Rectal smooth muscle tissue (tissue), 1 donor: ENCODE results near the gene ACER2.
A peak's percentile ranks its signal among the peaks of the same experiment; 100 is the strongest.

Experiments
- H3K27ac ChIP-seq: one replicate; pipeline ENCODE4 v1.7.0; 2013; ENCODE audit warnings: low read depth, low read length, inconsistent platforms
- H3K27me3 ChIP-seq: one replicate; pipeline ENCODE4 v1.7.0; 2013; ENCODE audit warnings: low read length; ENCODE audit not compliant: control insufficient read depth, insufficient read depth
- H3K36me3 ChIP-seq: one replicate; pipeline ENCODE4 v1.7.0; 2013; ENCODE audit warnings: low read length; ENCODE audit not compliant: control insufficient read depth, insufficient read depth
- H3K4me1 ChIP-seq: one replicate; pipeline ENCODE4 v1.7.0; 2013; ENCODE audit warnings: low read length; ENCODE audit not compliant: control insufficient read depth, insufficient read depth
- H3K4me3 ChIP-seq: one replicate; pipeline ENCODE4 v1.7.0; 2013; ENCODE audit warnings: low read length
- H3K9ac ChIP-seq: one replicate; pipeline ENCODE4 v1.7.0; 2013; ENCODE audit warnings: low read length

ACER2 gene

DNA sequence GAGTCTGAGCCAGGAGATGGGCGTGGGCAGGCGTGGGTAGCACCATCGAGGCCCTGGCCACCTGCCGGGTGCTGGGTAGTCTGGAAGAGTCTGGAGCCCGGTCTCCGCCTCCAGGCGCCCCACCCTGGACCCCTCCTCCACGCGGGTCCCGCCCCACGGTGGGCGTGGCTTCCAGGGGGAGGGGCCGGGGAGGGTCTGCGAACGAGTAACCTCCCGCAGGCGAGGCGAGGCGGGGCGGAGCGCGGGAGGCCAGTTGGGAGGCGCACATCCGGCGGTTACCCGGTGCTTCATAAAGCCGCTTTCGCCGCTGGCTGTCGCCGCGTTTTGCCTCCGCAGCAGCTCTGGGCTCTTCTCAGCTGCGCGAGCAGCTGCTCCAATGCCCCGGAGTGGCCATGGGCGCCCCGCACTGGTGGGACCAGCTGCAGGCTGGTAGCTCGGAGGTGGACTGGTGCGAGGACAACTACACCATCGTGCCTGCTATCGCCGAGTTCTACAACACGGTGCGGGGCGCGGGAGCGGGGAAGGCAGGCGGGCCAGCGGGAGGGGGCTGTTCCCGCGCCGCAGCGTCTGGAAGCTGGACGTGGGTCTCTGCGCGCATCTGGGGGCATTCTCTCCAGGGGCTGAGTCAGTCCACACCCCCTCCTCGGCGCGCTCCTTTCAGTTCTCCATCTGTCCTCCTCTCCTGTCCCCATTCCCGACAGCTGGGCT, at the start of gene ACER2:
Gene ACER2, plus strand, starts transcription at position 317 of the 708 bp plus-strand sequence. Its CDS starts 76 bp downstream, at position 393.
- Histone ChIP-seq H3K36me3 (no peaks in the 10 kb centered on the region), H3K4me1 (no peaks in the 10 kb centered on the region), H3K9ac (peak within 1 kb of the TSS; percentile 77), H3K27me3 (no peaks in the 10 kb centered on the region), H3K27ac (peak within 1 kb of the TSS; percentile 78), H3K4me3 (peak within 1 kb of the TSS; percentile 92)

DNA sequence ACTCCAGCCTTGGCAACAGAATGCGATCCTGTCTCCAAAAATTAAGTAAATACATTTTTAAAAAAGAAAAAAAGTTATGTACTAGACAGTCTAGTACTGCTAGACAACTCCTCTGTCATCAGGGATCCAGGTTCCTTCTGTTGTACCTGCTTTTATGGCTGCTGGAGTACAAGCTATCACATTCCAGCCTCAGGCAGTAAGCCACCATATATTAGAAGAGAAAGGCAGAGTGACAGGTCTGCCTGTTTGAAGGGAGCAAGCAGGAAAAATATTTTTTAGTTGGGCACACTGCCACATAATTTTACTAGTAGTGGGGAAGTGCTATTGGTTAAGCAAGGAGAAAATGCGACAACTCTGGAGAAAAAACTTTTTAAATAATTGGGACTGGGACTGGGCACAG, 39.7 kb upstream of the ACER2 start:
- no peak overlapping the region for H3K4me3 ChIP-seq
- H3K36me3 ChIP-seq, result peaks cover 2% of the 10 kb centered on the region
- no peaks in the 10 kb centered on the region for H3K4me1 ChIP-seq
- H3K9ac ChIP-seq, result no peak overlapping the region
- no peaks in the 10 kb centered on the region for H3K27me3 ChIP-seq
- no peak overlapping the region for H3K27ac ChIP-seq

DNA sequence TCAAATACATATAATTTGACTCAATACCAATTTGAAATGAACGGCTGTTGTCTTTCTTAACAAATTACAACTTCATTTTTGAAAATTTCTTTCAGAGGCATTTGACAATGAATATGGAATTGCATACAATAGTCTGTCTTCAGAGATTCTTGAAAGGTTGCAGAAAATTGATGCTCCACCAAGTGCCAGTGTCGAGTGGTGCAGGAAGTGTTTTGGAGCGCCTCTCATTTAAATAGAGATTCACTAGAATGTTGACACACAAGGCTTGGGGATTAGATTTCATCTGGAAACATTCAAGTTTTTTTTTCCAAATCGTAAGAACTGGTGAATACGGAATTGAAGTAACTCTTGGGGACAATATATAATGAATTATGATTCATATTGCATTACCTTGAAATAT, 36.9 kb upstream of the ACER2 start:
- no peak overlapping the region for H3K9ac ChIP-seq
- H3K27me3 ChIP-seq, result no peaks in the 10 kb centered on the region
- no peaks in the 10 kb centered on the region for H3K4me1 ChIP-seq
- no peak overlapping the region for H3K27ac ChIP-seq
- H3K4me3 ChIP-seq, result no peak overlapping the region
- H3K36me3 ChIP-seq, result peaks cover 14% of the 10 kb centered on the region

DNA sequence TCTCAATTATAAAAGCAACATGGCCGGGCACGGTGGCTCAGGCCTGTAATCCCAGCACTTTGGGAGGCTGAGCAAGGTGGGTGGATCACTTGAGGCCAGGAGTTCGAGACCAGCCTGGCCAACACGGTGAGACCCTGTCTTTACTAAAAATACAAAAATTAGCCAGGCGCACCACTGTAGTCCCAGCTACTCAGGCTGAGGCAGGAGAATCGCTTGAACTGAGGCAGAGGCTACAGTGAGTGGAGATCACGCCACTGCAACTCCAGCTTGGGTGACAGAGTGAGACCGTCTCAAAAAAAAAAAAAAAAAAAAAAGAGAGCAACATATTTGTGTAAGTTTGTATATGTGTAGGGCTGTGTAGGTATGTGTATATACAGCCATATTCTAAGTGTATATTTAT, 36.2 kb upstream of the ACER2 start:
- H3K9ac ChIP-seq, result no peak overlapping the region
- H3K4me3 ChIP-seq, result no peak overlapping the region
- H3K27me3 ChIP-seq, result no peaks in the 10 kb centered on the region
- no peaks in the 10 kb centered on the region for H3K4me1 ChIP-seq
- no peak overlapping the region for H3K27ac ChIP-seq
- H3K36me3 ChIP-seq, result peaks cover 14% of the 10 kb centered on the region

DNA sequence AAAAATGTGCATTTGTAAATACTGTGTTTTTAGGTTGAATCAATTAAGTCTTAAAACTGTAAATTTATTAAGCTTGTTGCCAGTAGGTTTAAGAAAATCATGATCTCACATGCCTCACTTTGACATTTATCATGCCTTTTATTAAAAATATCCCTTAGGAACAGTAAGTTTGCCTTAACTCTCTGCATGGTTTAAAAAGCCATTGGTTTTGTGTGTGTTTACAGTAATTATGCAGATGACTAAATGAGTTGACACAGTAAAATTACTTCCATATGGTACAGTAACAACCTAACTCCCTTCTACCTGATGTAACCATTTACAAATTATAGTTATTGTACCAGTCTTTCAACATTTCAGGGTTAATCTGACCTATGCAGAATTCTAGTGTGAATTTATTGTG, 35.3 kb upstream of the ACER2 start:
- Histone ChIP-seq H3K9ac (no peak overlapping the region), H3K27me3 (no peaks in the 10 kb centered on the region), H3K4me3 (no peak overlapping the region), H3K27ac (no peak overlapping the region), H3K4me1 (no peaks in the 10 kb centered on the region), H3K36me3 (peaks cover 20% of the 10 kb centered on the region)

DNA sequence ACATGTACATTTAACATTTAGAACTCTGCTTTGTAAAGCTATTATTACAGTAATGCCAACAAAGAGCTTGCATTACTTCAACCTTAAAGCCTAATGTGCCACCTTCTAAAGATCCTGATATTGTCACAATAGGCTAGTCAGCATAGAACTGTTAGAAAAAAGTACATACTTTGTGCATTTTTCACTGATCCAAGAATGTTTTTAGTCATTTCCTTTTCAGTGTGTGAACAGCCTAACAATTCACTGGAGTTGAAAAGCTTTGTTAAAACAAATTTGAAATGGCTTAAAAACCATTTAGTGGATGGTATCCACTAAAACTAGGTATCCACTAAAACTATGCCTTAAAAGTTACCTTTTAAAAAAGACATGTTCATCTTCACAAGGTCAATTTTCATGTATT, 33.3 kb upstream of the ACER2 start:
- Histone ChIP-seq H3K9ac (no peak overlapping the region), H3K27ac (no peak overlapping the region), H3K4me3 (no peak overlapping the region), H3K4me1 (peaks cover 3% of the 10 kb centered on the region), H3K27me3 (no peaks in the 10 kb centered on the region), H3K36me3 (peaks cover 21% of the 10 kb centered on the region)

DNA sequence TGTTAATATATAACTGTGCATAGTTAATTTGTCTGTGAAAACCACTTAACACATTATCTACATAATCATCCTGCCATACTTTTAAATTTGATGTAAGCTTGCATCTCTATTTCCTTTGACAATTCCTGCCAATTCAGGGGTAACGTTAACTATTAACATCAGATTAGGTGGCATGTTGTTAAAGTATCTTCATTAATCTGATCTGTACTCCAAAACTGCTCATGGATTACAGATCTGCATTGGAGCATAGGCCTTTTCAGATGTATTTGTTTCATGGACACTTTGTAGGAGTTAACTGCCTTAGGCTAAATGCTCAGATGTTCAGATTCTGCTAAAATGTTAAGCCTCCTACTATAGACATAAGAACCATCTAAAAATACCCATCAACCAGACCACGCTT, 31.9 kb upstream of the ACER2 start:
- peaks cover 3% of the 10 kb centered on the region for H3K4me1 ChIP-seq
- H3K36me3 ChIP-seq, result peaks cover 20% of the 10 kb centered on the region
- no peaks in the 10 kb centered on the region for H3K27me3 ChIP-seq
- no peak overlapping the region for H3K27ac ChIP-seq
- H3K4me3 ChIP-seq, result no peak overlapping the region
- no peak overlapping the region for H3K9ac ChIP-seq

DNA sequence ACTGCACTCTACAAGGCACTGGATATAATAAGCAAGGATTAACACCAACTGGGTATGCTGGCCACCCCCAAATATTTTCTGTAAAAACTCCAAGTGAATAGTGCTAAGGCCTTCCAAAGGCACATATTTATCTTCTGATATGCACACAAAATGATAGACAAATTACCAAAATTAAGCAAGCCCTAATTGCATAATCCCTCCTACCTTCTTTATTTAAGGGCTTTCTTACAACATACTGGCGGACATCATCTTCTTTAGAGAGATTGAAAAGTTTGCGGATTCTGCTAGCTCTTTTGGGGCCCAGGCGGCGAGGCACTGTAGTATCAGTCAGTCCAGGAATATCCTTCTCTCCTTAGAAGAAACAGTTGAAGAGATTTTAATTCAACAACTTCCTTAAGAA, 30.6 kb upstream of the ACER2 start:
- no peak overlapping the region for H3K9ac ChIP-seq
- peaks cover 20% of the 10 kb centered on the region for H3K36me3 ChIP-seq
- H3K27ac ChIP-seq, result no peak overlapping the region
- H3K4me3 ChIP-seq, result no peak overlapping the region
- no peaks in the 10 kb centered on the region for H3K27me3 ChIP-seq
- peaks cover 3% of the 10 kb centered on the region for H3K4me1 ChIP-seq

DNA sequence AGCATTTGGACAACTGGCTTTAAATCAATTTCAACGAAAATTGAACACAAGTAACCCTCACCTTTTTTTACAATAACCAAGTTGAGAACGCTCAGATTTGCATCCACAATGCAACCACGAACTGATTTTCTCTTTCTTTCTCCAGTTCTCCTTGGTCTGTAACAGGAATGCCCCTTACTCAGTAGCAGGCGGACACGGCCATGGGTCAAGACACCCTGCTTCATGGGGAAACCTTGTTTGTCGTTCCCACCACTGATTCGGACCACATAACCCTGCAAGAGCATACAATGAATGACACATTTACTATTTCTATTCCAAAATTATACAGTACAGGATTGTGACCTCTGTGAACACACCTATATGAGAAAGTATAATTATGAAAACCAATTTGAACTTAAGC, 30.2 kb upstream of the ACER2 start:
- peaks cover 3% of the 10 kb centered on the region for H3K4me1 ChIP-seq
- no peak overlapping the region for H3K9ac ChIP-seq
- peaks cover 20% of the 10 kb centered on the region for H3K36me3 ChIP-seq
- no peaks in the 10 kb centered on the region for H3K27me3 ChIP-seq
- H3K27ac ChIP-seq, result no peak overlapping the region
- peak overlapping the region; percentile 37 for H3K4me3 ChIP-seq

DNA sequence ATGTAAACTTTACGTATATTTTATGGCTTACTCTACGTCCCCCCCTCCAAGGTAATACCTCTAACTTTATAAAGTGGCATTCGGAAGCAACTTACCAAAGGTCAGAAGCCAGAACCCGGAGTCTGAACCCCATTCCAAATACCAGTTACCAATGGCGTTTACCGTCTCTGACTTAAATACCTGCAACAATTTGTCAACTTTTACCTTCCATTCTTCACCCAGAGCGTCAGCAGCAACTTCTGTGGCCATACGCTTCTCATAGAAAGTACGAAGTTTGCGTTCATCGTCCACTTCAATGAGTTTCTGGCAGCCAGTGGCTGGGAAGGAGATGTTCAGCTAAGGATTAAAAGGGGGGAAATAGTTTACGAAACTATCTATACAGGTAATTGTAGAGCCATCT, 29.5 kb upstream of the ACER2 start:
- Histone ChIP-seq H3K27ac (peak overlapping the region; percentile 92), H3K36me3 (peaks cover 20% of the 10 kb centered on the region), H3K9ac (peak overlapping the region; percentile 72), H3K27me3 (no peaks in the 10 kb centered on the region), H3K4me3 (peak overlapping the region; percentile 83), H3K4me1 (peaks cover 3% of the 10 kb centered on the region)

DNA sequence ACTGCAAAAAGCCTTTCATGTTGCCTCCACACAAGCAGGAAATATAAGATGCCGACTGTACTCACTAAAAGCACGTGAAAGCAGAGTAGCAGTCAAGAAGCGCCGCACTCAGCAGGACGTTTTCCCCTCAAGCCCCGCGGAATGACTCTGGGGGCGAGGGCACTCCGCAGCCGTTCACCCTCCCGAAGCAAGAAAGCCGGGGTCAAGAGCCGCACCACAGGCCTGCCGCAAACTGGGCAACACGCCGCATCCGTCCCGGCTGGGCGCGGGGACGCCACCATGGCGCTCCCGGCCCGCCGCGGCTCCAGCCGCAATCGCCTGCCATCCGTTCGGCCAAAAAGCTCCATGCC, 29.1 kb upstream of the ACER2 start:
- Histone ChIP-seq H3K27ac (peak overlapping the region; percentile 92), H3K36me3 (peaks cover 20% of the 10 kb centered on the region), H3K27me3 (no peaks in the 10 kb centered on the region), H3K4me3 (peak overlapping the region; percentile 83), H3K4me1 (peaks cover 3% of the 10 kb centered on the region), H3K9ac (peak overlapping the region; percentile 72)

DNA sequence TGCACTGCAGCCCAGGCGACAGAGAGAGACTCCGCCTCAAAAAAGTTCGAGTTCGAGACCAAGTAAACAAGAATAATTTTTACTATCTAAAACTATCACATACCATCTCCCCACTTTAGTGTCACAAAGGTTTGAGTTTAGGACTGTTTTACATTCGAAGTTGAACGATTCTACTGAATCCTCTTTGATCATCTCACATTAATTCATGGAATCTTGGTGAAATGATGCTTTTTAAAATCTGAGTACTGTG, 28.1 kb upstream of the ACER2 start:
- H3K36me3 ChIP-seq, result peaks cover 15% of the 10 kb centered on the region
- peak overlapping the region; percentile 92 for H3K27ac ChIP-seq
- H3K4me3 ChIP-seq, result peak overlapping the region; percentile 83
- H3K9ac ChIP-seq, result peak overlapping the region; percentile 72
- H3K27me3 ChIP-seq, result no peaks in the 10 kb centered on the region
- H3K4me1 ChIP-seq, result peaks cover 3% of the 10 kb centered on the region

DNA sequence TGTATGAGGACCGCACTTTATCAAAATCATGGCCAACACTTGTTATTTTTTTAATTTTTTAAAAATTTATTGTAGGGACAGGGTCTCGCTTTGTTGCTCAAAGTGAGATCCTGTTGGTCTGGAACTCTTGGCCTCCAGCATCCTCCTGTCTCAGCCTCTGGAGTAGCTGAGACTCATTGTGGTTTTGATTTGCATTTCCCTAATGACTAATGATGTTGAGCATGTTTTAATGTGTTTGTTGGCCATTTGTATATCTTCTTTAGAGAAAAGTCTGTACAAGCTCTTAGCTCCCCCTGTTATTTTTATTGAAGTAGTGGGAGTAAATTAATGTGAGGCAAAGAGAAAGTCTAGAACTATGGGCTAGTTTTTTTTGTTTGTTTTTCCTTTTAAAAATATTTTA, 27.2 kb upstream of the ACER2 start:
- H3K9ac ChIP-seq, result no peak overlapping the region
- no peak overlapping the region for H3K4me3 ChIP-seq
- peaks cover 3% of the 10 kb centered on the region for H3K4me1 ChIP-seq
- H3K27me3 ChIP-seq, result no peaks in the 10 kb centered on the region
- no peak overlapping the region for H3K27ac ChIP-seq
- H3K36me3 ChIP-seq, result peaks cover 8% of the 10 kb centered on the region
